ENCODE measurements around the gene ZBTB7C.
A peak's percentile ranks its signal among the peaks of the same experiment; 100 is the strongest.

ZBTB7C gene

DNA sequence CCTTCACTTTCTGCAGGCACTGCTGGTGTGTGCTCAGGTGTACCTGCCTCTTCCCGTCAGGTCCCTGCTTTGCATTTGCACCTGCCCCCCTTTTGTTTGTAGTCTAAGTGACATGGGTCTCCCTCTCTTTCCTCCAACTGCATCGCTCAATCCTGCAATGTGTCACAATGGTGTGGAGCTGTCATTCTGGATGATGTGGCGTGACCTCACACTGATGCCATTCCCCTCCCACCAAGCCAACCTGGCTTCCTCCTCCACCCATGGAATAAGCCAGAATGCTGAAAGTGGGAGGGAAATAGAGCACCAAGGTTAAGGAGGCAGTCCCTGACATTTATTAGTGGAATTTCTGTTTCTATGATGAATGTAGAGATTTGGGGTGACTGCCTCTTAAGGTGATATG, 156.7 kb downstream of the ZBTB7C start:
- DNase-seq (ENCODE audit: low read depth): no peak

DNA sequence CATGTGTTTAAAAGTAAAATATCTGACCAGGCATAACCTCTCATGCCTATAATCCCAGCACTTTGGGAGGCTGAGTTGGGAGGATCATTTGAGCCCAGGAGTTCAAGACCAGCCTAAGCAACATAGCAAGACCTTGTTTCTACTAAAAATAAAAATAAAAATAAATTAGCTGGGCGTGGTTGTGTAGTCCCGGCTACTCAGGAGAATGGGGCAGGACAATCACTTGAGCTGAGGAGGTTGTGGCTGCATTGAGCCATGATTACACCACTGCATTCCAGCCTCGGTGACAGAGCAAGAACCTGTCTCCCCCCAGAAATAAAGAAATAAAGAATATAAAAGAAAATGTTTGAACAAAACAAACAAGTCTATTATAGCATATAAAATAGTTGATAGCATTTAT, 158.3 kb downstream of the ZBTB7C start:
- DNase-seq (ENCODE audit: low read depth): no peak

DNA sequence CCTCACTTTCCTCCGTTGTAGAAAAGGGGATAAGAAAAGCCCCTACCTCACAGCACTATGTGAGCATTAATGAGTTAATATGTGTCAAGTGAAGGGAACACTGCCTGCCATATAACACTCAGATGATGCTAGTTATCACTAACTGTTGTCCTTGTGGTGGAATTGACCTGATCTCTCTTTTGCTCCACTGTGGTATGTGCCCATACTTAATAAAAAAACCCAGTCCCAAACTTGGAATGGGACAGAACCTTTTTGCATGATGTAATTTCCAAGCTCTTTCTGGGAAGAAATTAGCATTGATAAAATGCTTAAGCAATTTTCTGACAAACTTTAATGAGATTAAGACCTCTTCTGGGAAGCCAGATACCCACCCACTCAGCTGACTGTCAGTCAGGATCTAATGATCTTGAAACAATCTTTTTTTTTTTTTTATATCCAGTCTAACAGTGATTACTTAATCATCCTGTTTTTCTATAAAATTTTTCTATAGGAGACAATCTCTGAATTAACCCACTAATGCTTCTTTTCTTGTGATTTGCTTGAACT, 158.7 kb downstream of the ZBTB7C start:
- DNase-seq (ENCODE audit: low read depth): no peak

DNA sequence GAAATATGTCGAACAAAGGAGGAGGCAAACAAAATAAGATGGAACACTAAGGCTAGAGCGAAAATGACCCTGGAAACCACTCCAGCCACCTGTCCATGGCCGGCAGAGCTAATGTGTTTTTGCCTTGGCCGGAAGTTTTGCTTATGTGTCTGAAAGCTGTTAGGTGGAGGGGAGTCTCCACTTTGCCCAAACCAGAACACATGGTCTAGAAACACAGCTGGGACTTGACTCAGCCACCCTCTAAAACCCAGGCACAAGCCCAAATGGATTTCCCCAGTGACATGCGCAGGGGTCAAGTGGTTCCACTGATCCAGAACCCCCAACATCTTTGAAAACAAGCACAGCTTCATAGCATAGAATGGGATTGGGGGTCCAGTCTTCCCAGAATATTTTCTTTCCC, 159.3 kb downstream of the ZBTB7C start:
- no peak for DNase-seq (ENCODE audit: low read depth)

DNA sequence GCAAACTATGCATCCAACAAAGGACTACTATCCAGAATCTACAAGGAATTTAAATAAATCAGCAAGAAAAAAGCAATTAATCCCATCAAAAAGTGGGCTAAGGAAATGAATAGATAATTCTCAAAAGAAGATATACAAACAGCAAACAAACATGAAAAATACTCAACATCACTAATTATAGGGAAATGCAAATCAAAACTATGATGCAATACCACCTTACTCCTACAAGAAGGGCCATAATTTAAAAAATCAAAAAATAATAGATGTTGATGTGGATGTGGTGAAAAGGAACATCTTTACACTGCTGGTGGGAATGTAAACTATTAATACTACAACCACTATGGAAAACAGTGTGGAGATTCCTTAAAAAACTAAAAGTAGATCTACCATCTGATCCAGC, 164.7 kb downstream of the ZBTB7C start:
- no peak for DNase-seq (ENCODE audit: low read depth)

DNA sequence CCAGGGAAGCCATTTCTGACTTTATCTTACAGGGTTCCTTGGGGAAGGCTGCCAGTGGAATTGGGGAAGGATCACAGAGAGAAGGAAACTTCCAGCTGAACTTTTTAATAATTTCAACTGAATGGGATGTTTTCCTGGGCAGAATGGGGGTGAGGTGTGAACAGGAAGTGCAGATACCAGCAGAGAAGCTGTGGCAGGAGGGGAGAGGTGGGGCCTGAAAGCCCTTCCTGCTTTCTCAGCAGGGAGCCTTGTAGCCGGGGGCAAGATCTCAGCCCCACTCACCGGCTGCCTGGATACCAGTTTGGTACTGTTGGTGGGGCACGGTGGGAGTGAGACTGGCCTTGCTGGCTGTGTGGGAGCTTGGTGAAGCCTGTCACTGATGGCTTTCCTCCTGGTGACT, 170.5 kb downstream of the ZBTB7C start:
- no peak for DNase-seq (ENCODE audit: low read depth)

DNA sequence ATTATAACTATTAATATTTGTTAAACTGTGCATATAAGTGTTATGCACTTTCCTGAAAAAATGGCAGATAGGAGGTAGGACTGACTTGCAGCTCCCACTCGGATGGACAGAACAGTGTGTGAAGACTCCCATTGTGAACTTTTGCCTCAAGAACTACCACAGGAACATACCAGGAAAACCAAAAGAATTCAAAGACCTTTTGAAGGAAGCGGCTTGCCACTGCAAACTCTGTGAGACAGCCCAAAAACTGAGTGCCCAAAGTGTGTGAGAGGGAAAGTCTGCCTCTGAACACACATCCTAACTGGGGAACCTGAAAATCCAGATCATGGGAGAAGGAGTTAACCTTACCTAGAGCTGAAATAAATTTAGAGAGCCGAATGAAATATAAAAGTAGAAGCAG, 171.0 kb downstream of the ZBTB7C start:
- peak; percentile 38 for DNase-seq (ENCODE audit: low read depth)

DNA sequence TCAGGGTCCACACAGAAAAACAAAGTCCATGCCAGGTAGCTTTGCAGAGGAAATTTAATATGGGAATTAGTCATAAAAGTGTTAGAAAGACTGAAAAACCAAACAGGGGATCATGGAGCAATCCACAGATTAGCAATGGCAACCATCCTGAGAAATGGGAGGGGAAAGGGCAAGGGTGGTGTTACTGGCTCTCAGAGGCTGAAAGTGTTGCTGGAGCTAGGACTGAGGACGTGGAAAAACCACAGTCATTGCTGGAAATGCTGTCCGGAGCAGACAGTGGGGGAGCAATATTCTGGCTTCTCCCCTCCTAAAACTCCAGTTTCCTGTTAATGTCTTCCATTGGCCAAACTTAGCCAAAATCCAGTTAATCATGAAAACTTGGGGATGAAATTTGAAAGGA, 172.4 kb downstream of the ZBTB7C start:
- no peak for DNase-seq (ENCODE audit: low read depth)

DNA sequence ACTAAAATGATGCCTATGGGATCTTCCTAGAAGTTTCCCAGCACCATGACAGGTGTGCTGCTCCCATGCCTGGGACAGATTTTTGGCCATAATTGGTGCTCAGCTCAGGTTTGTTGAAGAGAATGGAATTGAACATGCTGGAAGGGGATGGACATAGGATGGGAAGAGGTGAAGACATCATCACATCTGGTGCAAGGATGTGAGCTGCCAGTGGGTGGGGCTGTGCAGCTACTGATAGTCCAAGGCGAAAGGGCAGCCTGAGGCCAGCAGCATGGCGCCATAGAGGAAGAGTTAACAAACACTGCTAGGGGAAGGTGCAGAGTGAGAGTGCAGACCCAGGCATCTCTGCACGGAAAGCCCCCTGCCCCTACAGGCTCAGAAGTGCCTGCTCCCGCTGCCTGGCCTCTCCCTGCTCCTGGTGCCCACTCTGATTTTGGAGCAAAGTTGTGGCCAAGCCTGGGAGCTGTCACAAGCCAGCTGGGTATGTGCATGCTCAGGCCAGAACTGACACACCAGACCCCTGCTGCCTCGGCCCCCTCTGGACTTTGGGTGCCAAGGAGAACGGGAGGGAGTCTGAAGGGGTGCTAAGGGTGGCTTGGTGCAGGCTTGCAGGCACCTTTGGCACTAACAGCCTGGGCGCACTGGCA, 178.6 kb downstream of the ZBTB7C start:
- peak; percentile 68 for DNase-seq (ENCODE audit: low read depth)

DNA sequence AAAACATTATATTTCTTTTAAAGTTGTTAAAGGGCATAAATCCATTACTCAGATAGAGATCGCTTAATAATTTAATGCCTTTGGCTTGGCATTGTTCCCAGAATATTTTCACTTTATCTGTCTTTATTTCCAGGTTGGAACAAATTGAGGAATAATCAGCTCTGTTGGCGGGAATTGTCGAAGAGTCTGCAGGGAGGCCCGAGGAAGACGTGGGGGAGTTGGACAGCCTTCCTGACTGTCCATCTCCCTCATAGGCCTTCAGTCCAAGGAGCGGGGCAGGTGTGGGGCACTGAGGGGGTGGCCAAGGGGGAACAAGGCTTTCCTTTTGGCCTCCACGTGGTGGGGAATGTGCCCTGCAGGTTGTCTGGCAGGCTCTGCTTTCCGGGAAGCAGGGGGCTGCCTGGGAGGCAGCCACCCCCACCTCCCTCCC, 179.6 kb downstream of the ZBTB7C start:
- DNase-seq (ENCODE audit: low read depth): peak; percentile 36

DNA sequence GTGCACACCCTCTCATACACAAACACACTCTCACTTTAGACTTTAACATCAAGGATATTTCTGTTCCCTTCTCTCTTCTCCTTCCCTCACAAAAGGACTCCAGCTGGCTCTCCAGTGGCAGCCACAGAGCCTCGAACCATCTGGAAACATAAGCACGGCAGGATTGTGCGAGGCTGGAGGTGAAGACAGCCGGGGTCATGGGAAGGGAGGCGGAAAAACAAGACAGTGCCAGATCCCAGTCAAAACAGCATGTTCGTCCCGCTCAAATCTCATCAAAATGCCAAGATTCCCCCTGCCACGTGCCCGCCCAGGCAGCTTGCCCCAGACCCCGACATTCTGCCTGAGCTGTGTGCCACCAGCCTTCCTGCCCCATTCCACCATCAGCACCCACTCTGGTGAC, 180.3 kb downstream of the ZBTB7C start:
- DNase-seq (ENCODE audit: low read depth): no peak

DNA sequence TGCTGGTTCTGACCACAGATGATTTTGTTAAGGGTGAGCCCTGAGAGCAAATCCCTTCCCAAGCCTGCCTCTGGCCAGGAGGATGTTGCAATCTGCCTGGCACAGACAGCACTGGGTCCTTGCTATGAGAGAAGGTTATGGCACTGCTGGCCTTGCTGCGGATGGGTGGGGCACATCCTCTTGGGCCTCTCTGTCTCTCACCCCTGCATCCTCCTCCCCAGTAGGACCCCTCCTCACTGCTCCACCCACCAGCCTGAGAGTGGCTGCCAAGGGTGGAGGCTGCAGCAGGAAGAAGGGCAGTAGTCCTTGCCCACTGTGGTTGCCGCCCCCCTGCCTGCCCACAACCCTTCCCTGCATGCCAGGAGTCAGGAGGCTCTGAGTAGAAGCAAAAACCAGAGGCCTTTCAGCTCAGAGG, 180.9 kb downstream of the ZBTB7C start:
- DNase-seq (ENCODE audit: low read depth): peak; percentile 51

DNA sequence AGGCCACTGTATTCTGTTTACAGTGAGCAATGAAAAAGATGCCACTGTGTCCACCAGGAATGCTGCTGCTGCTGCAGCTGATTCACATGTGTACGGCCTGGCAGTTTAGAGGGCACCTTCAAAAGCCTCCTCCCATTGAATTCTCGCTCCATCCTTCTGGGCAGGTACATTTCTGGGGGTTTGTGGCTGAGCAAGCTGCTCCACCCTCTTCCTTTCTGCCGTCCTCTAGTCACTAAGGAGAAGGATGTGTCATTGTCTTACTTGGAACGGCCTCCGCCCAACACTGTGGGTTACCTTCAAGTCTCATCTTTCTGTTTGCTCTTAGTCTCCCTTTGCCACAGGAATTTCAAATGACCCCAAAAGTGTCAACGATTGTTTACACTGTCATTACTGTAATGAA, 182.0 kb downstream of the ZBTB7C start:
- DNase-seq (ENCODE audit: low read depth): no peak

DNA sequence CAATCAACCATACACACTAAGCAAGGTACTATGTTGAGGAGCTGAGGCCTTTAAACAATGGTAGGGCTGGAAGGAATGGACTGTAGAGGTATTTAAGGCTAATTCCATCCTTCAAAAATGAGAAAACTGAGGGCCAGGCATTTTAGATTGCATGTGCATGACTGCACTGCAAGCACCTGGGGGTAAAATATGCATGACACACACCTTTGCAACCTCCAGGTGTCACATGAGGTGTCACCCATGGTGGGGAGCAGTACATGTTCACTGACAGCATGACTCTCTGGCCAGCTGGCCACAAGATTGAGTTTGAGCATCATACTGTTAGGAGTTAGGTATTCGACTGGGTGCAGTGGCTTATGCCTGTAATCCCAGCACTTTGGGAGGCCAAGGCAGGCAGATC, 182.8 kb downstream of the ZBTB7C start:
- no peak for DNase-seq (ENCODE audit: low read depth)

DNA sequence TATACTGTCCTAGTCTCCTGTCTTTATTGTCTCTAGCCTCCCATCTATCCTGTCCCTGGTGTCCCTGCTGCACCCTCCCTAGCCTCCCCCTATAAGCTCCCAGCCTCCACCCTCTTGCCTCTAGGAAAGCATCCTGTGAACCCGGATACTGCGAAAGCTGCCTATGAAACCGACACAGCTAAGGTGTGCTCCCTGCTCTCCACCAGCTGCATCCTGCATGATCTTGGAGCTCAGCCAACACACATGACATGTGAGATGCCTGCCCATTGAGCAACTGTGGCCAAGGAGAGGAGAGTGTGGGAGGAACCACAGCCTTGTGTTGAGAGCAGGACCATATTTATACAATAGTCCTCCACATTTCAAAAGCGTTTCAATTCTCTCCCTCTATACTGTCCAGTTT, 187.1 kb downstream of the ZBTB7C start:
- peak; percentile 85 for DNase-seq (ENCODE audit: low read depth)

DNA sequence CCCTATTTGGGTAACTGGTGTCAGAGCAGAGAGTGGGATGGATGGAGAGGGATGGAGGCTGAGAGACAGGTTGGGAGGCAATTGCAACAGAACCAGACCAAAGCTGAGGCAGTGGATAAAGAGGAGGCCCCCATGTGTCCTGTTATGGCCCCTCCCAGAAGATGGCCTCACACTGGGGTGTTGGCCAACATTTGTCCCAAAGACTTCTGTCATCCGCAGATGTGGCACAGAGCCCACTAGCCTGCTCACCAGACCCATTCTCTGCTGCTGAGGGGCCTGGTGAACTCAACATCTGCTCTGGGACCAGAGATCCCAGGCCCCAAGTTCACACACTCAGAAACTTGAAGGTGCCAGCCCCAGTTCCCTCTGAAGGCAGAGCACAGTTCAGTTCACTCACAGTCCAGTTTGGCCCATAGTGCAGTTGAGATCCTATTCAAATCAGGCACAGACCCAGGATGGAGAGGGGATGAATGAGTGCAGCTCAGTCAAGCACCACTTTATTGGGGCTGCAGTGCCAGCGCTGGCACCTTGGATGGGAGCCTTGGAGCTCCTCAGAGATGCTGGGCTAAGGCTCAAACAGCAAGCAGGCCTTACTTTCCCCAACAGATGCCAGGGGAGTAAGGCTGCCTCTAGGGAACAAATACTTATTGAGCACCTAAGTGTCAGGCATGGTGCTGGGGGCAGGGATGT, 189.2 kb downstream of the ZBTB7C start:
- DNase-seq (ENCODE audit: low read depth): no peak

DNA sequence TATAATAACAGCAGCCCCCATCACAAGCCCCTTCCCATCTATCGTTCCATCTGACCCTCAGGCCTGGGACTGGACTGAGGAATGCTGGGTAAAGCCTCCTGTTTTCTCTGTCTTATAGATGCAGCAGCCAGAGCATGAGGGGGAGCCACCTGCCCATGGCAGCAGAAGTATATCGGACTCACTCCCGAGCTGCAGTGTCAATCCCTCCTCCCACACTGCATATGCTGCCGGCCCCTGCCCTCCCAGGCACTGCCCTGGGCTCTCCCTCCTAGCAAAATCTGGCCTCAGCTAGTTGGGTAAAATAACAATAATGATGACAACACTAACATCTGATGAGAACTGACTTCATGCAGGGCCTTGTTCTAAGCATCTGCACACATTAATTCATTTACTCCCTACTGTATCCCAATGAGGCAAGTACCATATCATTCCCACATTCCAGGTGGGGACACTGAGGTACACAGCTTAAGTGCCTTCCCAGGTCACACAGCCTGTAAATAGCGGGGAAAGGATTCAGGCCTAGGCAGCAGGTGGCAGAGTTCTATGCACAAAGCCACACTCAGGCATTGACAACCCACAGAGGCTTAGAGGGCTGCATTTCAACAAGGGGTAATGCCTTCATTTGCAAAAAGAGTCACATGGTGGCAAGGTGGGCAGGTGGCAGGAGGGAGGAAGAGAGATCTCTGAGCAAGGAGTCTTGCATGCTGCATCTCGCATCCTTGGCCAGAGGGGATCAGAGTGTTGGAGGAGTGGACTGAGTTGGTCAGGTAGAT, 190.0 kb downstream of the ZBTB7C start:
- DNase-seq (ENCODE audit: low read depth): no peak

DNA sequence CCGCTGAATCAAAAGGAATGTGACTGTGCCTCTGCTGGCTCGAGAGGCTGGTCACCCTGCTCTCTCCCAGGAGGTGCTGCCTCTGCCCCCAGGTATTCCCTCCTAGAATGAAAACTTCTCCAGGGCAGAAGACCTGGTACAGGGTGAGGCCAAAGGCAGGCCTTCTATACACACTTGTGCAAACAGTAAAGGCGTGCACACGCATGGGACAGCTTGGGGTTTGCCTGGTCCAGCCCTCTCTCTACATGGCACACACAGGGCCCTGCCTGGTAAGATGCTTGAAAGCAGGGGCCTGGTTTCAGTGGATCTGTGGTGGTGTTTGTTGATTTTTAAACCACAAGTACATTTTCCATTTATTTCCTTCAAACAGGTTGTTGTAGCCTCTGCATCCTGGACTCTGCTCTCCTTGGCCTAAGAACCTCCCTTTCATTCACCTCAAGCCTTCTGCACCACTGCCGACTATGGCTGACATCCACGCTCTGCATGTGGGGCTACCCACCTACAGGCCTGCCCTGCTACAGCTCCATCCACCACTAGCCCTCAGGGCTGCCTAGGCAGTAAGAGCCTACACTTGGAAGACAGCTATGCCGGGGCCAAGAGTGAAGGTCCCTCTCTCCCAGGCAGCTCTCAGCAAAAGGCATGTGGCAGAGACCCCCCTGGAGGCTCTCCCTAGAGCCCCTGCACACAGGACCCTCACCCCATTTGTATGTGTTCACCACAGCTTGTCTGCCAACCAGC, 190.7 kb downstream of the ZBTB7C start:
- no peak for DNase-seq (ENCODE audit: low read depth)

DNA sequence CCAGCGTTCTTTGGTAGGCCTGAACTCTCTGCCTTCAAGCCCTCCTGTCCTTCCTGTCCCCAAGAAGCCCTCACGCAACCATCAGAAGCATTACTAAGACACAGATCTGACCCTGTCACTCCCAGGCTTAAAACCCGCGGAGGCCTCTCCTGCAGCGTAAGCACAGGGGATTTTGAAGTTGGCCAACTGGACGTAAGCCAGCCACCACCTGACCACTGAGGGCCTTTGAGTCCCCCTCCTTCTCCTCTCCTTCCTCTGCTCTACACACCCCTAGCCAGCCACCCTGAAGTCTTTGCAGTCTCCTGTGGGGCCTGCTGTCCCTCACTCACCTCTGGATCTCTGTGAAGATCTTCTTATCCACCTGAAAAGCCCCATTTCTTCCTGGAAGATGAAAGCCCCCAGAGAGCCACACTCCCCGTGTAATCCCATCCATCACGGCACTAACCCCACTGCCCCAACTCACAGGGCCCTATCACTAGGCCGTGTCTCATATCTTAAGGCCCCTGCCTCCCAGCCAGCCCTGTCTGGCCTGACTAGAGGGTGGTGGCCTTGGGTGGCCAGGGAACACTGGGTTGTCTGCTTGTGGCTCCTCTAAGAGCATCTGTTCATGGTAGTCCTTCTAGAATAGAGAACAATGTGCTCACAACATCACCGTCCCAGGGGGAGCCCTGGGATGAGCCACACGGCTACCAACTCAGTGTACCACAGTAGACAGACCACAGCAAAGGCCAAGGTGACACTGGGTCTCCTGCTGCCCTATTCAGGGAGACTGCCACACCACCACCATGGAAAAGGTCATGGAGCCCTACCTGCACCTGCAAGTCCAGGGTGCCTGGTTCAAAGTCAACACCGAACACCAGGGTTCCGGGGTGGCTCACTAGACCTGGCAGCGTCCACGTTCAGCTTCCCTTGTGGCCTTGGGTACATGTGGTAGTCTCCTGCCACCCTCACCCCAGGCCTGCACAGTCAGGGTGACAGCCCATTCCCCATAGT, 191.6 kb downstream of the ZBTB7C start:
- DNase-seq (ENCODE audit: low read depth): no peak

DNA sequence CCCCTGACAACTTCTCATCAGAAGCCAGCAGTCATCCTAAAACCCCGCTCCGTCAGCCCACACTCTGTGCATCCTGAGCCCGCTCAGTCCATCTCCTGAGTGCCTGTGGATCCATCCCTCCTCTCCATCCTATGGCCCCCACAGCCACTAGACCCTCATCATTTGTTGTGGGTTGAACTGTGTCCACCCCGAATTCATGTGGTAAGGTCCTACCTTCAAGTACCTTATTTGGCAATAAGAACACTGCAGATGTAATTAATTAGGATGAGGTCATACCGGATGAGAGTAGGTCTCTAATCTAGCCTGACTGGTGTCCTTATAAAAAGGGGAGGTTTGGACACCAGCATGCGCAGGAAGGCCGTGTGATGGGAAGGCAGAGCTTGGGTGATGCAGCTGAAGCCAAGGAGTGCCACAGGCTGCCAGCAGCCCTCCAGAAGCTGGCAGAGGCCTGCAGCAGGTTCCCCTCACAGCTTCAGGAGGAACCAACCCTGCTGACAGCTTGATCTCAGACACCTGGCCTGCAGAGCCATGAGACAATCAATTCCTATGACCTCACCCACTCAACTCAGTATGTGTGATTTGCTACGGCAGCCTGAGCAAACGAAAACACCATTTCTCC, 192.4 kb downstream of the ZBTB7C start:
- no peak for DNase-seq (ENCODE audit: low read depth)

All from amniotic epithelial cell (primary cell).